WI38 (cell line): Measurements from ENCODE around the gene ATP7A.
"Not testable (repeated sequence)": the region's sequence is repeated elsewhere in the genome, so short reads cannot be mapped to it uniquely, and the experiment has no call there.

Experiments
- H3K4me3 ChIP-seq: 2 replicates; pipeline ENCODE4 v1.5.1; 2011; ENCODE audit warnings: low read depth, mild to moderate bottlenecking, control low read depth, low read length
- CTCF ChIP-seq: IDR thresholded peaks from 2 replicates; pipeline ENCODE4 v1.5.1; 2012; ENCODE audit warnings: low read depth, mild to moderate bottlenecking, control low read depth, low read length

The ATP7A gene

DNA sequence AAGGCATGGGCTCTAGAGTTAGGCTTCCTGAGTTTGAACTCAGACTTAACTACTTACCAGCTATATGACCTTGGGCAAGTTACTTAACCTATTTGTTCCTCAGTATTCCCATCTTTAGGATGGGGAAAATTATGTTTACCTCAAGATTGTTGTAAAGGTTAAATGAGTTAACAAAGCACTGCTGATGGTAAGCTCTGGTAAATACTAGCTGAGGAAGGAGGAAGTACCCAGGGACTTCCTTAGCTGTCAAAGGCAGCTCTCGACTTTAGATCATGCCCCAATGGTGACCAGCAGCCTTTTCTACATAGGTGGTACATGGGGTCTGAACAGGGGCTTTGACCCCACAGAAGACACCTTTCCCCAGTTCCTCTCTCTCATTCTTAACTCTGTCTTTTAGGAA lies 20.1 kb downstream of the ATP7A start:
- TF ChIP-seq CTCF = no peak
- no peak overlapping the region for H3K4me3 ChIP-seq

DNA sequence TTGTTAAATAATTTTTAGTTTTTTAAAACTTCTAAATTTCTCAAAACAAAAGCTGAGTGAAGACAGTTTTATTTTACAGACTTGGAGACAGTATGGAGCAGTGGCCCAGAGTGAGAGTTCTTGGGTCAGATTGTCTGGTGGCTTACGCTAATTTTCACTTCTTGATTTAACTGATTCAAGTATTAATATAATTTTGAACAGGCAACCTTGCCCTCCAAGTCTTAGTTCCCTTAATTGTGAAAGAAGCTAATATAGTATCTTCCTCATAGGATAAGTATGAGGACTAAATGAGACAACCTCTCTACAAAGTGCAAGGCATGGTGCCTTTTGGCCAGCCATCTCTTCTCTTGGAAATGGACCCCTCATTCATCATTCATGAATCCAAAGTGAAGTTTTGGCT lies 25.4 kb downstream of the ATP7A start:
- no peak overlapping the region for H3K4me3 ChIP-seq
- TF ChIP-seq CTCF = no peak

- H3K4me3 ChIP-seq = no peak overlapping the region
- TF ChIP-seq CTCF = no peak
Observed at GRCh38 chrX:77936299-77936698, 25.8 kb downstream of the ATP7A start.

DNA sequence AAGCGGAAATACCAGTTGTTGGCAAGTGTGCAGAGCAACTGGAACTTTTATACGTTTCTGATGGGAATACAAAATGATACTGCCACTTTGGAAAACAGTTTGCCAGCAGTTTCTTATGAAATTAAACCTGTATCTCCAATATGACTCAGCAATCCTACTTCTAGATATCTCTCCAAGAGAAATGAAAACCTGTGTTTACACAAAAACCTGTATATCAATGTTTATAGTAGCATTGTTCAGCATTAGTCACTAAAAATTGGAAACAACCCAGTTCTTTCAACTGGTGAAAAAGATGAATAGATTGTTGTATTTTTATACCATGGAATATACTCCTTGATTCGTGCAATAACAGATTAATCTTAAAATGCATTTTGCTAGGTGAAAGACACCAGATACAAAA lies 26.8 kb downstream of the ATP7A start:
- TF ChIP-seq CTCF = no peak
- H3K4me3 ChIP-seq = no peak overlapping the region

DNA sequence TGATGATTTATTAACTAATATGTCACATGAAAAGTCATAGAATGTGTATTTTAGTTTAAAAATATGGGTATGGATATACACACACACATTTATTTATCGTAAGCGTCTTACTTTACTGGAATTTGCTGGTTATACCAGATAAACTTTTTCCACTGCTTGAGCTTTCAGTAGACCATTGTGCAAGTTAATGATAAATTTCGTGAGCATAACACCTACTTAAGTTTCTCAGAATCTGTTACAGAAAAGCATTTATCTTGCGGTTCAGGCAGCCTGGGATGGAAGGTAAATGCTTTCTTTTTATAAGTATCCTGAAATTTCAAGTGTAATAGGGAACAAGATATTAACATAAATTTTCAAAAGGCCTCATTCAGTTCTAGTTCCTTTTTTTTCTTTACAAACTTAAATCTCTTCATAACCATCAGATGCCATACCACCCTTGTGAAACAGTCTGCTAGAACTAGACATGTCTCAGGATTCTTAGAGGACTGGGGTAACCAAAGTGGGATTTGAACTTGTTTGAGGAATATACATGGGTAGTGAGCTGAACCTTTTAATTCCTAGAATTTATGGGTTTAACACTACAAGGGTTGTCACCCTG lies 27.7 kb downstream of the ATP7A start:
- TF ChIP-seq CTCF = no peak
- no peak overlapping the region for H3K4me3 ChIP-seq

- not testable (repeated sequence) for H3K4me3 ChIP-seq
Observed at GRCh38 chrX:77945031-77945430, 34.5 kb downstream of the ATP7A start.

GRCh38 chrX:77945910-77946545 lies 35.5 kb downstream of the ATP7A start:
- no peak for TF ChIP-seq CTCF

DNA sequence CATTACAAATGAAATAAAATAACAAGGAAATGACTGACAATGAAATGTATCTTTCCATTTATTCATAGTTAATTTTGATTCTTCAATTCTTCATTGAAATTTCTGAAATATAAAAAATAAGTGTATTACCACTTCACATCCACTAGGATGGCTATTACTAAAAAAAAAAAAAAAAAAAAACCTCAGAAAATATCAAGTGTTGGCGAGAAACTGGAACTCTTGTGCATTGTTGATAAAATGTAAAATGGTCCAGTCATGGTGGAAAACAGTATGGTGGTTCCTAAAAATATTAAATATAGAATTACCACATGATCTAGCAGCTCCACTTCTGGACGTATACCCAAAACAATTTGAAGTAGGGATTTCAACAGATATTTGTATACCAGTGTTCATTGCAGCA lies 36.1 kb downstream of the ATP7A start:
- no peak for TF ChIP-seq CTCF
- H3K4me3 ChIP-seq = no peak overlapping the region

More at GRCh38 chrX:77945910-77946545, 35.5 kb downstream of the ATP7A start:
- H3K4me3 ChIP-seq = no peak overlapping the region
